Jurkat, Clone E6-1 (cell line): ENCODE results near the gene PIGA.
A peak's percentile ranks its signal among the peaks of the same experiment; 100 is the strongest.
"Not testable (repeated sequence)": the region's sequence is repeated elsewhere in the genome, so short reads cannot be mapped to it uniquely, and the experiment has no call there.

ENCODE experiments used
- DNase-seq: peaks from one replicate; pipeline ENCODE4 v3.0.0-alpha.2; 2011; ENCODE audit warnings: low read depth, low spot score
- H3K4me3 ChIP-seq: 2 replicates; pipeline ENCODE4 v1.5.1; 2011; ENCODE audit warnings: mild to moderate bottlenecking, low read length, control low read depth, moderate library complexity

The PIGA gene

GRCh38 chrX:15322472-15322871, 12.9 kb downstream of the PIGA start:
- no peak for DNase-seq
- no peak overlapping the region for H3K4me3 ChIP-seq

- no peak for DNase-seq
Observed at GRCh38 chrX:15322072-15322471, 13.3 kb downstream of the PIGA start.

GRCh38 chrX:15321447-15321846, 13.9 kb downstream of the PIGA start:
- DNase-seq = no peak
- H3K4me3 ChIP-seq = no peak overlapping the region

More at GRCh38 chrX:15322072-15322471, 13.3 kb downstream of the PIGA start:
- H3K4me3 ChIP-seq = no peak overlapping the region

- DNase-seq = no peak
- no peak overlapping the region for H3K4me3 ChIP-seq
Observed at GRCh38 chrX:15320297-15320696, 15.0 kb downstream of the PIGA start.

GRCh38 chrX:15319075-15319474, 16.2 kb downstream of the PIGA start:
- H3K4me3 ChIP-seq = no peak overlapping the region
- no peak for DNase-seq

GRCh38 chrX:15315509-15315908, 19.8 kb downstream of the PIGA start, which contains the start of gene ASB11:
ASB11 (minus strand) TSS chrX:15315640; CDS start chrX:15315605, 35 bp downstream.
- no peak for DNase-seq
- no peak within 1 kb of the TSS for H3K4me3 ChIP-seq

- H3K4me3 ChIP-seq = no peak overlapping the region
- no peak for DNase-seq
Observed at GRCh38 chrX:15314472-15314871, 20.9 kb downstream of the PIGA start.

- no peak for DNase-seq
- no peak overlapping the region for H3K4me3 ChIP-seq
Observed at GRCh38 chrX:15311119-15311518, 24.2 kb downstream of the PIGA start.

- no peak overlapping the region for H3K4me3 ChIP-seq
- no peak for DNase-seq
Observed at GRCh38 chrX:15310117-15310516, 25.2 kb downstream of the PIGA start.

- not testable (repeated sequence) for H3K4me3 ChIP-seq, DNase-seq
Observed at GRCh38 chrX:15305899-15306298, 29.4 kb downstream of the PIGA start.

GRCh38 chrX:15301924-15302323, 33.4 kb downstream of the PIGA start:
- H3K4me3 ChIP-seq = no peak overlapping the region
- peak; percentile 28 for DNase-seq

GRCh38 chrX:15299941-15300851, 35.1 kb downstream of the PIGA start:
- no peak for DNase-seq
- no peak overlapping the region for H3K4me3 ChIP-seq

GRCh38 chrX:15298780-15299179, 36.5 kb downstream of the PIGA start:
- no peak overlapping the region for H3K4me3 ChIP-seq
- DNase-seq = no peak

GRCh38 chrX:15298201-15298600, 37.1 kb downstream of the PIGA start:
- no peak for DNase-seq
- no peak overlapping the region for H3K4me3 ChIP-seq

- DNase-seq = no peak
- H3K4me3 ChIP-seq = no peak overlapping the region
Observed at GRCh38 chrX:15293451-15293850, 41.9 kb downstream of the PIGA start.

- no peak for DNase-seq
- no peak overlapping the region for H3K4me3 ChIP-seq
Observed at GRCh38 chrX:15292861-15293260, 42.5 kb downstream of the PIGA start.

- no peak overlapping the region for H3K4me3 ChIP-seq
- no peak for DNase-seq
Observed at GRCh38 chrX:15277604-15278003, 57.7 kb downstream of the PIGA start.

GRCh38 chrX:15274946-15275345, 60.4 kb downstream of the PIGA start:
- H3K4me3 ChIP-seq = no peak overlapping the region
- DNase-seq = no peak

GRCh38 chrX:15273275-15273674, 62.0 kb downstream of the PIGA start:
- not testable (repeated sequence) for DNase-seq

GRCh38 chrX:15271757-15272156, 63.6 kb downstream of the PIGA start:
- DNase-seq = no peak
- no peak overlapping the region for H3K4me3 ChIP-seq

More at GRCh38 chrX:15273275-15273674, 62.0 kb downstream of the PIGA start:
- H3K4me3 ChIP-seq = not testable (repeated sequence)
